ENCODE data around the gene SESTD1.

DNA sequence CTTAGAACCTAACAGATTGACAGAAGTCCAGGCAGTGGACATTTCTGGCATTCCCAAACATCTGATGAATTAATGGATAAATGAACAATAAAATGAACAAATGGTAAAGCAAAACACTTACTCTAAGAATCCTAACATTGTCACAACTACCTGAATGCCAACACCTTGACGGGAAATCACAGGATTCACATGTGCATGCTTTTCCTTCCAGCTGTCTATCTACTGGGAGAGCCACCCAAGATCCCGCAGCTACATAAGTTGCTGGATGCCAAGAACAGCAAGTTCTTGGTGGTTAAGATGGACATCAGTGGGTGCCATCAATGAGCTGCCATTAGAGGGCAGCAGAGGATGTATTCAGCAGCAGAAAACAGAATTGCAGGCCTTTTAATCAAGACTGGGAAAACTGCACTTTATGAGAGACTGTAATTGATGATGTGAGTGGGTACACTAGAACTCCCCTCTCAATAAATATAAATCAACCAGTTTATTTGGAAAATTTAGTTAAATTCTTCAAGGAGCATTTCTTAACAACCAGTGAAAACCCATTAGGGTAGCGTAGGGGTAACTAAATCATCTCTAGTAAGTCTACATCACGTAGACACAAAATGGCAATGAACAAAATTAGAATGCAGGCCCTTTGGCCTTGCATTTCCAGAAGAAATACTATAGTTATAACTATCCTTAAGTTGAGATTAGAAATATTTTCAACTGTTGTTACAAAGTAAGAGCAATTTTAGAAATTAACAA is 45.6 kb downstream of the SESTD1 start:
- TF ChIP-seq, protein P1, sequence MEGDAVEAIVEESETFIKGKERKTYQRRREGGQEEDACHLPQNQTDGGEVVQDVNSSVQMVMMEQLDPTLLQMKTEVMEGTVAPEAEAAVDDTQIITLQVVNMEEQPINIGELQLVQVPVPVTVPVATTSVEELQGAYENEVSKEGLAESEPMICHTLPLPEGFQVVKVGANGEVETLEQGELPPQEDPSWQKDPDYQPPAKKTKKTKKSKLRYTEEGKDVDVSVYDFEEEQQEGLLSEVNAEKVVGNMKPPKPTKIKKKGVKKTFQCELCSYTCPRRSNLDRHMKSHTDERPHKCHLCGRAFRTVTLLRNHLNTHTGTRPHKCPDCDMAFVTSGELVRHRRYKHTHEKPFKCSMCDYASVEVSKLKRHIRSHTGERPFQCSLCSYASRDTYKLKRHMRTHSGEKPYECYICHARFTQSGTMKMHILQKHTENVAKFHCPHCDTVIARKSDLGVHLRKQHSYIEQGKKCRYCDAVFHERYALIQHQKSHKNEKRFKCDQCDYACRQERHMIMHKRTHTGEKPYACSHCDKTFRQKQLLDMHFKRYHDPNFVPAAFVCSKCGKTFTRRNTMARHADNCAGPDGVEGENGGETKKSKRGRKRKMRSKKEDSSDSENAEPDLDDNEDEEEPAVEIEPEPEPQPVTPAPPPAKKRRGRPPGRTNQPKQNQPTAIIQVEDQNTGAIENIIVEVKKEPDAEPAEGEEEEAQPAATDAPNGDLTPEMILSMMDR (IDR thresholded peaks at IDR 0.05; ENCODE audit: control extremely low read depth in 1 of 3, insufficient read depth in 1 of 3, low read depth in 1 of 3, low read length in 3 of 3) = peak; percentile 44 to 90 (median 84)
- TF ChIP-seq, protein P2, sequence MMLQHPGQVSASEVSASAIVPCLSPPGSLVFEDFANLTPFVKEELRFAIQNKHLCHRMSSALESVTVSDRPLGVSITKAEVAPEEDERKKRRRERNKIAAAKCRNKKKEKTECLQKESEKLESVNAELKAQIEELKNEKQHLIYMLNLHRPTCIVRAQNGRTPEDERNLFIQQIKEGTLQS (IDR thresholded peaks at IDR 0.05; ENCODE audit: insufficient read depth, low read depth, low read length) = no peak
- TF ChIP-seq ZNF274 (IDR thresholded peaks at IDR 0.05; ENCODE audit: borderline replicate concordance, extremely low read depth, low read length) (no peak), POLR2AphosphoS5 (IDR thresholded peaks at IDR 0.05; ENCODE audit: low read depth, low read length) (no peak), TBP (IDR thresholded peaks at IDR 0.05; ENCODE audit: low read depth, low read length) (no peak), CEBPB (IDR thresholded peaks at IDR 0.05; ENCODE audit: low read depth, low read length) (no peak), JUN (IDR thresholded peaks at IDR 0.05; ENCODE audit: low read depth, low read length) (no peak), SIX5 (IDR thresholded peaks at IDR 0.05; ENCODE audit: low read depth, low read length) (no peak), POLR2A (IDR thresholded peaks at IDR 0.05; ENCODE audit: control extremely low read depth in 1 of 2, low read depth in 2 of 2, low read length in 2 of 2) (no peak), EZH2 (IDR thresholded peaks at IDR 0.05; ENCODE audit: low read depth, low read length, severe bottlenecking) (no peak), RFX5 (IDR thresholded peaks at IDR 0.05; ENCODE audit: borderline replicate concordance, low read depth, low read length) (no peak), EGR1 (IDR thresholded peaks at IDR 0.05; ENCODE audit: borderline replicate concordance, low read depth, low read length) (no peak), CHD1 (IDR thresholded peaks at IDR 0.05; ENCODE audit: low read depth, low read length) (no peak)
- TF ChIP-seq, protein P3, sequence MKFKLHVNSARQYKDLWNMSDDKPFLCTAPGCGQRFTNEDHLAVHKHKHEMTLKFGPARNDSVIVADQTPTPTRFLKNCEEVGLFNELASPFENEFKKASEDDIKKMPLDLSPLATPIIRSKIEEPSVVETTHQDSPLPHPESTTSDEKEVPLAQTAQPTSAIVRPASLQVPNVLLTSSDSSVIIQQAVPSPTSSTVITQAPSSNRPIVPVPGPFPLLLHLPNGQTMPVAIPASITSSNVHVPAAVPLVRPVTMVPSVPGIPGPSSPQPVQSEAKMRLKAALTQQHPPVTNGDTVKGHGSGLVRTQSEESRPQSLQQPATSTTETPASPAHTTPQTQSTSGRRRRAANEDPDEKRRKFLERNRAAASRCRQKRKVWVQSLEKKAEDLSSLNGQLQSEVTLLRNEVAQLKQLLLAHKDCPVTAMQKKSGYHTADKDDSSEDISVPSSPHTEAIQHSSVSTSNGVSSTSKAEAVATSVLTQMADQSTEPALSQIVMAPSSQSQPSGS (IDR thresholded peaks at IDR 0.05; ENCODE audit: low read length) = no peak
